ENCODE measurements around the gene TBC1D22A. TPM values are rescaled to one million over a fixed set of nuclear protein-coding genes. Genes with fewer than 3 reads are reported as not detected.
A peak's percentile ranks its signal among the peaks of the same experiment; 100 is the strongest.

TBC1D22A gene
- total RNA-seq, 1 experiment from 2014 or later: 32.6 TPM

- H3K4me3 Mint-ChIP-seq (ENCODE audit: unreplicated experiment): no peak overlapping the region
- Histone ChIP-seq H3K9me3 (no peaks in the 10 kb centered on the region), H3K36me3 (ENCODE audit: control insufficient read depth, insufficient read depth, low read length) (no peaks in the 10 kb centered on the region; the same call in 1 of the 2 replicates), H3K4me3 (ENCODE audit: low read depth, low read length) (no peak overlapping the region), H3K27me3 (replicated peaks; ENCODE audit: control insufficient read depth, insufficient read depth, low read length) (no peaks in the 10 kb centered on the region), H3K4me1 (peaks cover 24% of the 10 kb centered on the region)
- ChIA-PET CTCF (interaction anchor here (1.1 to 1.3 kb wide), 2 partner anchors 10 to 14 kb away, joined by 3 to 5 read pairs; no protein-coding TSS in a partner anchor), POLR2A (no interaction called here)
- no peaks in the 10 kb centered on the region for H3K27me3 Mint-ChIP-seq (ENCODE audit: insufficient read depth, unreplicated experiment)
- H3K36me3 Mint-ChIP-seq (ENCODE audit: insufficient read depth, unreplicated experiment): peaks cover 38% of the 10 kb centered on the region
- peak overlapping the region; percentile 59 for H3K27ac Mint-ChIP-seq (ENCODE audit: unreplicated experiment)
- peaks cover 17% of the 10 kb centered on the region for H3K4me1 Mint-ChIP-seq (ENCODE audit: low read depth, unreplicated experiment)
- no peak for TF ChIP-seq CTCF (IDR thresholded peaks at IDR 0.05; ENCODE audit: insufficient read depth in 1 of 2, low read depth in 1 of 2, low read length in 1 of 2, severe bottlenecking in 1 of 2, unreplicated experiment in 1 of 2)
- no TSS peak for BruUV-seq (replicated peaks)
- DNase-seq: no peak
- intact Hi-C loops (cut with micrococcal nuclease; ENCODE audit: unreplicated experiment): no loop called here
- no peaks in the 10 kb centered on the region for H3K9me3 Mint-ChIP-seq (ENCODE audit: unreplicated experiment)
Observed at GRCh38 chr22:46810856-46811786, 48.7 kb downstream of the TBC1D22A start.

- CTCF ChIA-PET: interaction anchor here (1.0 to 1.3 kb wide), 3 partner anchors 11 to 18 kb away, joined by 3 to 5 read pairs (median 3); no protein-coding TSS in a partner anchor
- BruUV-seq (replicated peaks): no TSS peak
- POLR2A ChIA-PET: no interaction called here
- Histone ChIP-seq H3K4me3 (ENCODE audit: low read depth, low read length) (no peak overlapping the region), H3K27me3 (replicated peaks; ENCODE audit: control insufficient read depth, insufficient read depth, low read length) (no peaks in the 10 kb centered on the region), H3K4me1 (peaks cover 26% of the 10 kb centered on the region), H3K9me3 (no peaks in the 10 kb centered on the region), H3K36me3 (ENCODE audit: control insufficient read depth, insufficient read depth, low read length) (no peaks in the 10 kb centered on the region; the same call in 1 of the 2 replicates)
- Mint-ChIP-seq H3K27me3 (ENCODE audit: insufficient read depth, unreplicated experiment) (no peaks in the 10 kb centered on the region), H3K9me3 (ENCODE audit: unreplicated experiment) (no peaks in the 10 kb centered on the region), H3K4me1 (ENCODE audit: low read depth, unreplicated experiment) (peaks cover 17% of the 10 kb centered on the region), H3K27ac (ENCODE audit: unreplicated experiment) (no peak overlapping the region), H3K36me3 (ENCODE audit: insufficient read depth, unreplicated experiment) (peaks cover 29% of the 10 kb centered on the region), H3K4me3 (ENCODE audit: unreplicated experiment) (no peak overlapping the region)
- no peak for DNase-seq
- intact Hi-C loops (cut with micrococcal nuclease; ENCODE audit: unreplicated experiment): no loop called here
- TF ChIP-seq CTCF (IDR thresholded peaks at IDR 0.05; ENCODE audit: insufficient read depth in 1 of 2, low read depth in 1 of 2, low read length in 1 of 2, severe bottlenecking in 1 of 2, unreplicated experiment in 1 of 2): no peak
Observed at GRCh38 chr22:46812034-46812605, 49.7 kb downstream of the TBC1D22A start.

- ChIA-PET POLR2A (no interaction called here), CTCF (interaction anchor here (1.0 kb wide), 1 partner anchor 17 kb away, joined by 3 read pairs; no protein-coding TSS in a partner anchor)
- H3K4me1 Mint-ChIP-seq (ENCODE audit: low read depth, unreplicated experiment): peaks cover 17% of the 10 kb centered on the region
- intact Hi-C loops (cut with micrococcal nuclease; ENCODE audit: unreplicated experiment): no loop called here
- H3K4me3 Mint-ChIP-seq (ENCODE audit: unreplicated experiment): no peak overlapping the region
- no peaks in the 10 kb centered on the region for H3K36me3 ChIP-seq (ENCODE audit: control insufficient read depth, insufficient read depth, low read length)
- H3K9me3 ChIP-seq: no peaks in the 10 kb centered on the region
- H3K27ac Mint-ChIP-seq (ENCODE audit: unreplicated experiment): no peak overlapping the region
- H3K4me1 ChIP-seq: peaks cover 26% of the 10 kb centered on the region
- BruUV-seq (replicated peaks): no TSS peak
- no peak for DNase-seq
- H3K9me3 Mint-ChIP-seq (ENCODE audit: unreplicated experiment): no peaks in the 10 kb centered on the region
- no peak overlapping the region for H3K4me3 ChIP-seq (ENCODE audit: low read depth, low read length)
- no peaks in the 10 kb centered on the region for H3K27me3 ChIP-seq (replicated peaks; ENCODE audit: control insufficient read depth, insufficient read depth, low read length)
- no peaks in the 10 kb centered on the region for H3K27me3 Mint-ChIP-seq (ENCODE audit: insufficient read depth, unreplicated experiment)
- TF ChIP-seq CTCF (IDR thresholded peaks at IDR 0.05; ENCODE audit: insufficient read depth in 1 of 2, low read depth in 1 of 2, low read length in 1 of 2, severe bottlenecking in 1 of 2, unreplicated experiment in 1 of 2): no peak
- H3K36me3 Mint-ChIP-seq (ENCODE audit: insufficient read depth, unreplicated experiment): peaks cover 22% of the 10 kb centered on the region
Observed at GRCh38 chr22:46812788-46813187, 50.3 kb downstream of the TBC1D22A start.
